Central memory CD4-positive, alpha-beta T cell (primary cell): ENCODE data around the gene MTURN.

Experiments used
- DNase-seq: peaks from one replicate; pipeline ENCODE4 v3.0.0; 2022

MTURN gene

GRCh38 chr7:30136117-30136731, 1.4 kb downstream of the MTURN start:
- no peak for DNase-seq

- DNase-seq, result no peak
These were observed 2.1 kb downstream of the MTURN start for GRCh38 chr7:30136743-30137485.

DNA sequence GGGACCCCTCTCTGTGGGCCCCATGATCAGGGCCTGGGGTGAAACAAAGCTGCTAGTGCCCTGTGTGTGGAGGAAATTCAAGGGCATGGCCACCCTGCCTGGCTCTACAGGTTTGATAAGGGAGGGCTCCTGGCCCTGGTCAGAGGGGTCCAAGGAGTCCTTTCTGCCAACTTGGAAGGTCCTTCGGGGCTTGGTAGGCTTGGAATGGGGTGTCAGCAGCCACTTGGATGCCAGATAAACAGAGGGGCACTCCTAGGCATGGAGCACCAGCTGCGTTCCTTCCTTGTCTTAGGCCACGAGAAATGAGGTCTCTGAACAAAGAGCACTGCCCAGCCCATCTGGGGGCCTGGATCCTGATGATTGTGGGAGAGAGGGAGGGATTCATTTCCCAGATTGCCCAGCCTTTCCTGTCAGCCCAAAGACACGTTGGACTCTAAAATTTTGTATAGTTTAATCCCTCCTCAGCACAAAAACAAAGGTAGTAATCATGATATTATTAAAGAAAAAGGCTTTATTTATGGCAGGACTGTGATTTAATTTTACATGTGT, 5.1 kb downstream of the MTURN start:
- no peak for DNase-seq

GRCh38 chr7:30140456-30140855, 5.7 kb downstream of the MTURN start:
- DNase-seq, result no peak

DNA sequence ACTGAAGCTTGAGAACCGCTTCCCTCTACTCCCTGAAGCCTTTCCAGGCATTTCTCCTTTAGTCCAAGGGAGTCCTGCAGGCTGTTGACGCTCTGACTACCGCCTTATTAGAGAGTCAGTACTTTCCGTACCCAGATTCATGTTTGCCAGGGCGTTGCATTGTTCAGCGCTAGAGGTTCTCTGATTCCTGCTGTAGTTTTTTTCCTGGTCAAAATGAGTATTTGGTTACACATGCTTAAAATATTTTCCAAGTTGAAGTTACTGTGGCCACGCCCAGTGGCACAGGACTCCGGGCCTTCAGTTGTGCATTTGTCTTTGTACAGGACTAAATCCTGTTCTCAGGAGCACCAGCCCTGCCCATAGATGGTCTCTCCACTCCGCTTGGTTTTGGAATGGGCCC, 7.9 kb downstream of the MTURN start:
- no peak for DNase-seq

- DNase-seq, result no peak
These were observed 9.0 kb downstream of the MTURN start for GRCh38 chr7:30143748-30144251.

DNA sequence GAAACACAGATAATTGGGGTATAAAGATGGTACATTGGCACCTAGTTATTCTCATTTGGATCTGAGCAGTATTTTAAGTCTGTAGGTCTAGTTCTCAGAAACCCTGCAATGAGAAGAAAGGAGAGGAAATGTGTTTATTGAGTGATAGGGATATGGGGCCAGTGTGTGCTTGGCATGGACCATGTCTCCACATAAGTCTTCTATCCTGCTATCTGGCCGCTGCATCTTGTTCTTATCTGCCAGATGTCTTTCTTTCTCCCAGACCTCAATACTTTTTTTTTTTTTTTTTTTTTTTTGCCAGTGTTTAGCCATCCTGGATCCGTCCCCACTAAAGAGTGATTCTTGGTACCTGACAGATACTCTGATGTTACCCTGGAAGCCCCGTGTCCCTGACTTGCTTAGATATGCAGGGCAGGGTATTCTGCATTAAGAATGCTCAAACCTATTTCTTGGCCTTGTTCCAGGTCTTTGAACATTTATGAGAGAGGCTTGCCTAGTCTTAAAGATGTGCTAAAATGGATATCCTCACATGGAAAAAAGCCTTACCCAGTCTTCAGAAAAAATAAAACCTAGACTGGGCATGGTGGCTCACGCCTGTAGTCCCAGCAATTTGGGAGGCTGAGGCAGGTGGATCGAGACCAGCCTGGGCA, 10.0 kb downstream of the MTURN start:
- no peak for DNase-seq

DNA sequence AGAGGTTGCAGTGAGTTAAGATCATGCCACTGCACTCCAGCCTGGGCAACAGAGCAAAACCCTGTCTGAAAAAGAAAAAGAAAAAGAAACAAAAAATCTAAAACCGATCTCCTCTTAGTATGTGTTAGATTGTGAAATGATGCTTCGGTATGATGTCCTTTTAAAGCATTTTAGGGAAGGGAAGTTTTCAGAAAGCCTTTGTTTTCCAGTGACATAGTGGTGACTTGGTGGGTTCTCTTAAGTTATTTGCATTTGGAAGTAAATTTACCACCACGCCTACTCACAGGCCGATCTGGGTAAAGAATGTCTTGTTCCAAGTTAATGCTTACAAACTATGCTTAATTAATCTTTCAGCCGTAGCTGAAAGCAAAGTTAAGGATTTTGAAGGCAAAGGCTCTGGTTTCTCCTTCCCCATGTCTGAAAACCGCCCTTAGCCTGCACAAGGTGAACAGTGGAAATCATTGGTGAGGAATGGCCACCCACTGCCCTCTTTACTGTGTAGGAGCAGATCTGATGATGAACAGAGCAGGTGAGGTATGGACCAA, 10.7 kb downstream of the MTURN start:
- no peak for DNase-seq

DNA sequence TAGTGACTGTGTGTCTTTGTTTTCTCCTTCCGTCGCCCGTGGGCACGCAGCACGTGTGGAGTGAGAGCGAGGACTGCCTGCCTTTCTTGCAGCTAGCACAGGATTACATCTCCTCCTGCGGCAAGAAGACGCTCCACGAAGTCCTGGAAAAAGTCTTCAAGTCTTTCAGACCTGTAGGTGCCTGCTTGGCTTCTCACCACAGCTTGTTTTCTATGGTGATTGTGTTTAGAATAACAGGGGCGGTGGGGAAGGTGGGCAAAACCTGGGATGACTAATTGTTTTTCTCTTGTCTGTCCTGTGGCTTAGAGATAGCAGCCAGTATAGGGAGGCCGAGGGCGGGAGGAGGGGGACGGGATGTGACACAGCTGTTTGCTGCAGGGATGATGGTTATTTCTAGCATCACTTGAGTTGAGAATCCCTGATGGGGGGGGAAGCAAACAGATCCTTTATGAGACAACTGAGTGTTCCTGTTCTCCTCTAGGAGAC, 11.4 kb downstream of the MTURN start:
- DNase-seq, result no peak

GRCh38 chr7:30147223-30147622, 12.4 kb downstream of the MTURN start:
- DNase-seq, result no peak

- DNase-seq, result no peak
These were observed 13.0 kb downstream of the MTURN start for GRCh38 chr7:30147785-30148184.

DNA sequence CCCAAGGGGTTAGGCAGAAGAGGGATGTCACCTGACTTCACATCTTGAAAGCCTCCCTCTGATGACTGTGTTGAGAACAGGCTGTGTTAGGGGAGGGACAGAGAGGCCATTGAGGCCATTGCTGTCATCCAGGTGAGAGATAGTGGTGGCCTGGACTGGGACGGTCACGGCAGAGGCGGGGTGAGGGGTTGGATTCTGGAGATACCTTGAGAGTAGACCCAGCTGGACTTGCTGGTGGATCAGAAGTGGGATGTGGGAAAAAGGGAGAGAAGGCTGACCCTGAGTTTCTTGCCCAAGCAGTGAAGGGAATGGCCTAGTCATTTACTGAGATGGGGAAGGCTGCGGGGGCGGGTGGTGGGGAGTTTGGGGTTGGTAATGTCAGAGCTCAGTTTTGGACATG, 13.6 kb downstream of the MTURN start:
- no peak for DNase-seq

GRCh38 chr7:30148951-30149459, 14.2 kb downstream of the MTURN start:
- peak; percentile 55 for DNase-seq

DNA sequence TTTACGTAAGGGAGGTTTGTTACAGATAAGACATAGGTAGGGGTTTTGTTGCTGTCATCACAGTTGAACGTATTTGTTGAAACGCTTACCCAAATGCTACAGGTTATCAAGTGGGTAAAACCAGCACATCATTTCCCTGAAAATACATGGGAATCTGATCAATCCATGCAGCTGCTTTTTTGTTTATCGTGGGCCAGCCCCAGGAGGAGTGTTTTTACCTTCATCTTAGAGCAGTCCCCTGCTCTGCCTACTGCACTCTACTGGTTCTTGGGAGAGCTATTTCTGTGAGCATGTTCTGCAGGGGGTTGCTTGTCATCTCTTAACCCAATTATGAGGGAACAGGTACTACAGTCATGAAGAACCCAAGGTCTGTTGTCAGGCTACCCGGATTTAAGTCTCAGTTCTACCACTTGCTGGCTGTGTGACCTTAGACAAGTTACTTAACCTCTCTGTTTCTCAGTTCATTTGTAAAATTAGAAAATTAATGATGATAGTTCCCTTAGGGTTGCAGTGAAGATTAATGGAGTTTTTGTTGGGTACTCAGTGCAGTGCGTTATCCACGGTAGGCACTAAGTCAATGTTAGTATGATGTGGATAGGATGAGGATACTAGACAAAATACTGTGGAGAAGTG, 15.0 kb downstream of the MTURN start:
- DNase-seq, result no peak

DNA sequence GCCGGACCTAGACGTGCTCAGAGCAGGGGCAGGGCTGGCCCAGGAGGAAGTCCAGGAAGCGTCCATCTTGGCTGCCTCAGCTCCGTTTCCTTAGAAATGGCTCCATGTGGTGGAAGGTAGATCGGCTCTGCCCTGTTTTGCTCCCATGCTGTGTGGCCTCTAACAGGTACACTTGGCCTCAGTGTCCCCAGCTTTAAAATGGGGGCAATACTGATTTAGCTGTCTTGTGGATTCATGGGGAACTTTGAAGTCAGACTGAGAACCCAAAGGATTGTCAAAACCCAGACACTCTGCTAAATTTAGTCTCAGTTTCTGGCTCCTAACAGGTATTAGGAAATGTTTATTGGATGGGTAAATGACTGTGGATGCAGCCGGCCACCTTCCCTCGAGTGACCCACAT, 15.9 kb downstream of the MTURN start:
- no peak for DNase-seq

GRCh38 chr7:30154111-30154587, 19.4 kb downstream of the MTURN start:
- DNase-seq, result no peak

GRCh38 chr7:30155481-30155880, 20.7 kb downstream of the MTURN start:
- no peak for DNase-seq

DNA sequence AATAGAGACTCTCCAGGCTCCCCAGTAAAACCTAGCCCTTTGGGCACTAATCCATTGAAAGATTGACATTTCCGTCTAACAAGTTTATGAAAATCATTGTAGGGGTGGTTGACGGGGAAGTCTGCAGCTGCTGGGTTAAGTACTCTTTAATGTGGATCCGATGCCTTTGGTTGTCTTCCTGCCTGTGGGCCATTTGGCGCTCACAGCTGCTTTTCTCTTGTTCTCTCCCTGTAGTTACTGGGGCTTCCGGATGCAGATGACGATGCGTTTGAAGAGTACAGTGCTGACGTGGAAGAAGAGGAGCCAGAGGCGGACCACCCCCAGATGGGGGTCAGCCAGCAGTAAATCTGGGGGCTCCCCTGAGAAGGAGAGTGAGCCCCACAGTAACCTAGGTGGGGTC, 22.4 kb downstream of the MTURN start:
- DNase-seq, result peak; percentile 27

GRCh38 chr7:30159163-30159562, 24.4 kb downstream of the MTURN start:
- no peak for DNase-seq

- no peak for DNase-seq
These were observed 24.9 kb downstream of the MTURN start for GRCh38 chr7:30159698-30160143.

- DNase-seq, result no peak
These were observed 25.5 kb downstream of the MTURN start for GRCh38 chr7:30160329-30160728.

- DNase-seq, result no peak
These were observed 27.3 kb downstream of the MTURN start for GRCh38 chr7:30162133-30162532.
